Fibroblast of pulmonary artery (primary cell): ENCODE data around the gene OTOGL.
"Not testable (repeated sequence)": the region's sequence is repeated elsewhere in the genome, so short reads cannot be mapped to it uniquely, and the experiment has no call there.

Experiments used
- DNase-seq: peaks from one replicate; pipeline ENCODE4 v3.0.0-alpha.2; 2010; ENCODE audit warnings: low read depth
- H3K4me3 ChIP-seq: replicated peaks from 2 replicates; pipeline ENCODE4 v1.5.1; 2011; ENCODE audit warnings: low read depth, mild to moderate bottlenecking, control low read depth, low read length, moderate library complexity
- TF ChIP-seq, protein P1 (sequence below): IDR thresholded peaks from 2 replicates; pipeline ENCODE4 v1.5.1; 2011; ENCODE audit warnings: mild to moderate bottlenecking, control low read depth, low read length, inconsistent platforms; ENCODE audit errors: missing control alignments

The OTOGL gene

DNA sequence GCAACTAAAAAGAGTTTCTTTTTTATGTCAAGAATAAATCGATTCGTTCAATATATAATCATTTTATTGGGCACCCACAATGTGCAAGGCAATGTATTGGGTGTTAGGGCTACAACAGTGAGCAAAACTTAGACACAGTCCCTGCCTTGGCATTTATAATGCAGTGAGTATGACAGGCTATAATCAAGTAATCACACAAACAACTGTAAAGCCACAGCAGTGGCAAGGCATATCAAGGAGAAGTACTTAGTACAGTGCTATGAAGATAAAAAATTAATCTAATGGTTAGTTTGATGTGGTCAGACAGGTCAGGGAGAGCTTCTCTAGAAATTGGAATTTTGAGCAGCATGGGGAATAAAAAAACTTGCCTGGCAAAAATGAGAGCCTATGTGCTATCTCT, 39.5 kb upstream of the OTOGL start:
- TF ChIP-seq, protein P1, sequence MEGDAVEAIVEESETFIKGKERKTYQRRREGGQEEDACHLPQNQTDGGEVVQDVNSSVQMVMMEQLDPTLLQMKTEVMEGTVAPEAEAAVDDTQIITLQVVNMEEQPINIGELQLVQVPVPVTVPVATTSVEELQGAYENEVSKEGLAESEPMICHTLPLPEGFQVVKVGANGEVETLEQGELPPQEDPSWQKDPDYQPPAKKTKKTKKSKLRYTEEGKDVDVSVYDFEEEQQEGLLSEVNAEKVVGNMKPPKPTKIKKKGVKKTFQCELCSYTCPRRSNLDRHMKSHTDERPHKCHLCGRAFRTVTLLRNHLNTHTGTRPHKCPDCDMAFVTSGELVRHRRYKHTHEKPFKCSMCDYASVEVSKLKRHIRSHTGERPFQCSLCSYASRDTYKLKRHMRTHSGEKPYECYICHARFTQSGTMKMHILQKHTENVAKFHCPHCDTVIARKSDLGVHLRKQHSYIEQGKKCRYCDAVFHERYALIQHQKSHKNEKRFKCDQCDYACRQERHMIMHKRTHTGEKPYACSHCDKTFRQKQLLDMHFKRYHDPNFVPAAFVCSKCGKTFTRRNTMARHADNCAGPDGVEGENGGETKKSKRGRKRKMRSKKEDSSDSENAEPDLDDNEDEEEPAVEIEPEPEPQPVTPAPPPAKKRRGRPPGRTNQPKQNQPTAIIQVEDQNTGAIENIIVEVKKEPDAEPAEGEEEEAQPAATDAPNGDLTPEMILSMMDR, result no peak
- DNase-seq, result no peak
- no peak overlapping the region for H3K4me3 ChIP-seq

DNA sequence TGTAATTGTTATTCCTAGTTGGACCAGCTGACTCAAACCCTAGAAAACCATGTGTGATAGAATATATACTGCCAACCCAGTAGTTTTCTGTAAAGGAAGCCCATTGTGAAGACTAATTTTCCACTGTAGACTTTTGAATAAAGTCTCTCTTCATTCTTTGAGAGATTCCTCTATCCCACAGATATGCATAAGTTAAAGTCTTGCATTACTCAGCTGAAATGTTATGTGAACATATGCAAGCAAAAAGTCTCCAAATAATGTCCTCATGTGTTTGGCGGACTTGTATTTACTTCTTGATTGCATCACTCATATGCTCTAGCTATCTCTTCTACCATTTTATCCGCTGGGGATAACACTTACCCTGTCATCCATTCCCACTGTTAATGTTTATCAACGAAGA, 35.1 kb upstream of the OTOGL start:
- no peak overlapping the region for H3K4me3 ChIP-seq
- TF ChIP-seq, protein P1, result no peak
- DNase-seq, result peak; percentile 26

DNA sequence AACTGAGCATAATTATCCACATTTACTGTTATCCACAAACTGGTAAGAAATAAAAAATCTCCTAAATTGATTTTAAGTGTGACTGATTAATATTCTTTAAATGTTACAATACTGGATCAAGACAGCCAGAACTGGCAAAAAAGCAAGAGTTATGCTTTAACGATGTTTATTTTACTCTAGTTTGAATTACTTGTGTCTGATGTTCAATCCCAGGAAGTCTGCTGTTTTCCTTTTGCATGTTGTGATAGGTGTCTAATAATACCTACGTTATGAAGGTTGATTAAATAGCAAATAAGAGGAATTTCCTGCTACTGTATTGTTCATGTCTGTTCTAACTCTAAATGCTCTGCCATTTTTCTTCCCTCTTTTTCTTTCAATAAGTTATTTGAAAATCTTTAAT, 34.4 kb upstream of the OTOGL start:
- TF ChIP-seq, protein P1, result no peak
- H3K4me3 ChIP-seq, result no peak overlapping the region
- no peak for DNase-seq

DNA sequence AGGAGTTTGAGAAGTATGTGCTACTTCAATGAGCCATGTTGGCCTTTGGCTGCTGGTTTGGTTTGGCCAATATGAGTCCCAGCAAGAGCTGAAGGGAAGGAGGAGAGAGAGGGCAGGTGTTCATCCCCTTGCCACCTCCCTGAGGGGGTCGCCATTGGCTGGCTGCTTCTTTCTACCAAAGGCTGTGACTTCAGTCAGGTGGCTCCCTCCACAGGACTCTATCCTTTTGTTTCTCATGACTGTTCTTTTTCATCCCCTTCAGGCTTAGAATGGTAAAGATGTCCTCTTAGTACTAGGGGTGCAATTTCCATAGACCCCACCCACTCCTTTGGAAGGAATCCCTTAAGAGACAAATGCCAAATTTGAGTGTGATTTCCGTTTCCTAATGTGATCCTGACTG, 31.2 kb upstream of the OTOGL start:
- TF ChIP-seq, protein P1, result no peak
- no peak for DNase-seq
- H3K4me3 ChIP-seq, result no peak overlapping the region

DNA sequence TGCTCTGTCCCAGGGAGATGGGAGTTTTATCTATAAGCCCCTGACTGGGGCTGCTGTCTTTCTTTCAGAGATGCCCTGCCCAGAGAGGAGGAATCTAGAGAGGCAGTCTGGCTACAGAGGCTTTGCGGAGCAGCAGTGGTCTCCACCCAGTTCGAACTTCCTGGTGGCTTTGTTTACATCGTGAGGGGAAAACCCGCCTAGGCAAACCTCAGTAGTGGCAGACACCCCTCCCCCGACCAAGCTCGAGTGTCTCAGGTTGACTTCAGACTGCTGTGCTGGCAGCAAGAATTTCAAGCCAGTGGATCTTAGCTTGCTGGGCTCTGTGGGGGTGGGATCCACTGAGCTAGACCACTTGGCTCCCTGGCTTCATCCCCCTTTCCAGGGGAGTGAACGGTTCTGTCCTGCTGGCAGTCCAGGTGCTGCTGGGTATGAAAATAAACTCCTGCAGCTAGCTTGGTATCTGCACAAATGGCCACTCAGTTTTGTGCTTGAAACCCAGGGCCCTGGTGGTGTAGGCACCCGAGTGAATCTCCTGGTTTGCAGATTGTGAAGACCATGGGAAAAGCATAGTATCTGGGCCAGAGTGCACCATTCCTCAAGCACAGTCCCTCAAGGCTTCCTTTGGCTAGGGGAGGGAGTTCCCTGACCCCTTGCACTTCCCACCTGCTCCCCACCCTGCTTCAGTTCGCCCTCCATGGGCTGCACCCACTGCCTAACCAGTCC, 15.3 kb upstream of the OTOGL start:
- DNase-seq, H3K4me3 ChIP-seq: not testable (repeated sequence)

DNA sequence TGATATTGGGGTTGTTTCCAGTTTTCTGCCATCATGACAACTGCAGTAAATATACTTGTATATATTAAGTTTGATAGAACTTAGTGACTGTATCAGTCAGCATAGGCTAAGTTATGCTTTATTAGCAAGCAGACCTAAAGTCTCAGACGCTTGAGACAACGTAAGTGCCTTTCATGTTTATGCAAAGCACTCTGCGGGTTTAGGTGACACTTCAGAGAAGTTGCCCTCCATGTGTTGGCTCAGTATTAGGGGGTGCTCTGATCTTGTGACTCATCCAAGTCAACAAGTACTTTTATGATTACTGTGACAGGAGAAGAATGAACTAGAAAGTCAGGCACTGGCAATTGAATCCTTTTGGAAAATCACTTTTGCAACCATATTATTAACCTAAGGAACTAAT, 13.3 kb upstream of the OTOGL start:
- TF ChIP-seq, protein P1, result no peak
- no peak overlapping the region for H3K4me3 ChIP-seq
- no peak for DNase-seq

DNA sequence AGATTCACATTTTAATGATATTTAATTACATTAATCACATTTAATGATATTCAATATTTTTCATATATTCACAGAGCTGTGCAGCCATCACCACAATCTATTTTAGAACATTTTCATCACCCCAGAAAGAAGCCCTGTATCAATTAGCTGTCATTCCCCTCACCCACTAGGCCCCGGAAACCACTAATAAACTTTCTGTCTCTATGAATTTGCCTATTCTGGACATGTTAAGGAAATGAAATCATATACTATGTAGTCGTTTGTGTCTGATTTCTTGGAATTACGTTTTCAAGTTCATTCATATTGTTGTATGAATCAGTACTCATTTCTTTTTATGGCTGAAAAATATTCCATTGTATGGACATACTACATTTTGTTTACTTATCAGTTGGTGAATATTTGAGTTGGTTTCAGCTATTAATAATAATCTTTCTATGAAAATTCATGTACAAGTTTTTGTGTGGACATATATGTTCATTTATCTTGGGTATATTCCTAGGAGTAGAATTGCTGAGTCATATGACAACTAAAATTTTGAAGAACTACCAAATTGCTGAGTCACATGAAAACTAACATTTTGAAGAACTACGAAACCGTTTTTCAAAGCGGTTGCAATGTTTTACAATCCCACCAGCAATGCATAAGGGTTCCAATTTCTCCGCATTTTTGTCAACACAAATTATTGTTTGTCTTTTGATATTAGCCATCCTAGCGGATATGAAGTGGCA, 11.7 kb upstream of the OTOGL start:
- DNase-seq, result no peak
- TF ChIP-seq, protein P1, result no peak
- no peak overlapping the region for H3K4me3 ChIP-seq
